GM12864 (cell line): ENCODE measurements around the gene ZNF99.

ENCODE experiments used
- DNase-seq: peaks from one replicate; pipeline ENCODE4 v3.0.0-alpha.2; 2011; ENCODE audit warnings: low read depth
- H3K4me3 ChIP-seq: 2 replicates; pipeline ENCODE4 v1.5.1; 2011; ENCODE audit warnings: mild to moderate bottlenecking, low read depth, low read length, control low read depth
- CTCF ChIP-seq: IDR thresholded peaks from 2 replicates; pipeline ENCODE4 v1.5.1; 2011; ENCODE audit warnings: low read depth, mild to moderate bottlenecking, moderate library complexity, low read length, control low read depth, inconsistent platforms; ENCODE audit errors: missing control alignments

ZNF99 gene

DNA sequence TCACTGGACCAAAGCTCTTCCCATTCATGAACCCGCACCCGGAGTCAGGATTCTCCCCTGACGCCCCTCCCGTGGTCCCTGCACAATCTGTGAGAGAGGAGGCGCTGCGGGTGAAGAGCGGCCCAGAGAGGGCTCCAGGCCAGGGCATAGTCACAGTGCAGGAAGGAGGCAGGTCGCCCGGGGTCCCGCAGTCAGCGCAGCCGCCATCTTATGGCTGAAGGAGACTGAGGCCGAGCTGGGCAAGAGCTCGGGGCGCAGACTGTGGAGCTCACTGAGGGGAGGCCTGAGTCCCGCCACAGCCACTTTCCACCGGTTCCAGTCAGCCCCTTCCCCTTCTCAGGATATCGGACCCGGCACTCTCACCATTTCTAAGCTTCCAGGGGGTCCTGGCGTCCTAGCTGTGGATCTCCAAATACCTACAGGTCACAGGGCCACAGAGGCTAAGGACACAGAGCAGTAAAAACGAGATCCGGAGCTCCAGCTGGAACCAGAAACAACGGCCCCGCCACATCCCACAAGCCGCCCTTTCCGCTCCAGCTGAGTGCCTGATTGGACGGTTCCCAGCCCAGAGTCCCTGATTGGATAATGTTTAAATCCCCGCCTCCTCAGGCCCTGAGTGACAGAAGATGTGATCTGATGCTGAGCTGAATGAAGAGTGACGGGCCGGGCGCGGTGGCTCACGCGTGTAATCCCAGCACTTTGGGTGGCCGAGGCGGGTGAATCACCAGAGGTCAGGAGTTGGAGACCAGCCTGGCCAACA, at the start of gene ZNF99:
Gene ZNF99, minus strand, starts transcription at position 501 of the 760 bp plus-strand sequence. Its CDS starts 135 bp downstream, at position 366.
- no peak for DNase-seq
- H3K4me3 ChIP-seq, result no peak within 1 kb of the TSS

DNA sequence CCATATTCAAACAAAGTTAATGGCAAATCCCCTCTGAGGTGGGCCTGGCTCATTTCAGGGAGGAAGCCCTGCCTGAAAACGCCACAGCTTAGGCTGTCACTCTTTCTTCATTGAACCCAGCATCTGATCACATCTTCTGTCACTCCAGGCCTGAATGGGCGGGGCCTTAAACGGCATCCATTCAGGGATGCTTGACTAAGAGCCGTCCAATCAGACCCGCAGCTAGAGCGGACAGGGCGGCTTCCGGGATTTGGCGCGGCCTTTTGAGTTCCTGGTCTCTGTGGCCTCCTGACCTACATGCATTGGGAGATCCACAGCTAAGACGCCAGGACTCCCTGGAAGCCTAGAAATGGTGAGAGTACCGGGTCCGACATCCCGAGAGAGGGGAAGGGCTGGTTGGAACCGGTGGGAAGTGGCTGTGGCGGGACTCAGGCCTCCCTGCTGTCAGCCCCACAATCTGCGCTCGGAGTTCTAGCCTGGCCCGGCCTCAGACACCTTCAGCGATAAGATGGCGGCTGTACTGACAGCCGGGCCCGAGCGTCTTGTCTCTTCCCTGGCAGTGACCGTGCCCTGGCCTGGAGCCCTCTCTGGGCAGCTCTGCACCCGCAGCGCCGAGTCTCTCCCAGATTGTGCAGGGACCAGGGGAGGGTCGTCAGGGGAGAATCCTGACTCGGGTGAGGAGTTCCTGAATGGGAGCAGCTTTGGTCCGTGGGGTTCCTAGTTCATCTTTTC, 48.2 kb upstream of the ZNF99 start, which contains the start of gene ZNF723:
Gene ZNF723, plus strand, starts transcription at position 261 of the 732 bp plus-strand sequence. Its CDS starts 89 bp downstream, at position 350.
- TF ChIP-seq CTCF, result no peak
- DNase-seq, result no peak
- H3K4me3 ChIP-seq, result no peak within 1 kb of the TSS

More for the DNA sequence above, at the start of gene ZNF99:
- no peak for TF ChIP-seq CTCF

GRCh38 chr19:22831211-22831610, 47.3 kb upstream of the ZNF99 start:
- TF ChIP-seq CTCF, result no peak
- DNase-seq, result no peak
- no peak overlapping the region for H3K4me3 ChIP-seq

GRCh38 chr19:22814124-22814523, 30.2 kb upstream of the ZNF99 start:
- no peak for DNase-seq
- no peak for TF ChIP-seq CTCF
- H3K4me3 ChIP-seq, result no peak overlapping the region

DNA sequence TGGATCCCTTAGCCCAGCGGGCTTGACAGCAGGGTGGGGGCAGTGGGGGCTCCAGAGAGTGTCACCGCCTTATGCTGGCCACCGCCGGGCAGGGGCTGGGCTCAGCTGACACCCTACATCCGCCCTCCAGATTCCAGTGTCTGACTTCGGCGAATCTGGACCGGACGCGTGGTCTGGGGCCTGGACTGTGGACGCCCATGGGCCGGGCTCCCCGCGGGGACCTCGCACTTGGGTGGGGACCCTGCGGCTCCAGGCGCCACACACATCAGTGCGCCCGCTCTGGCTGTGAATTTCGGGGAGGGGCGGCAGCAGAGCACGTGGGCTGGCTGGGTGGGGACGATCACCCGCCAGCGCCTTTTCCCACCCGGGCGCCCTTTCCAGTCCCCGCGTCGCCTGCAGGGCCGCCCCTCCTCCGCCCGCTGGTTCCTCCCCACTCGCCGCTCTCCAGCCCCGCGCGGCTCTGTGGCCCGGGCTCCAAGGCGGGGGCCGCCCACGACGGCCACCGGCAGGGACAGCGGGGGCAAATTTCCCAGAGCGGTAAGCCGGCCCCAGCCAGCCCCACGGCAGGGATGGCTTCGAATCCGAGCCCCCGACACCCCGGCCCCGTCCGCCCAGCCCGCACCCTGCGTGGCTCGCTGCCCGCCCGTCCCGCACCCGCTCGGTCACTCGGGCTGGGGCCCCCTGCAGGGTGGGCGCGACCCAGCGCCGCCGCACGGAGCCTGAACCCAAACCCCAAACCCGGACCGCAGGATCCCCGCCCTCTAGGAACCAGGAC, 23.3 kb upstream of the ZNF99 start:
- DNase-seq, result no peak
- TF ChIP-seq CTCF, result no peak
- H3K4me3 ChIP-seq, result no peak overlapping the region

DNA sequence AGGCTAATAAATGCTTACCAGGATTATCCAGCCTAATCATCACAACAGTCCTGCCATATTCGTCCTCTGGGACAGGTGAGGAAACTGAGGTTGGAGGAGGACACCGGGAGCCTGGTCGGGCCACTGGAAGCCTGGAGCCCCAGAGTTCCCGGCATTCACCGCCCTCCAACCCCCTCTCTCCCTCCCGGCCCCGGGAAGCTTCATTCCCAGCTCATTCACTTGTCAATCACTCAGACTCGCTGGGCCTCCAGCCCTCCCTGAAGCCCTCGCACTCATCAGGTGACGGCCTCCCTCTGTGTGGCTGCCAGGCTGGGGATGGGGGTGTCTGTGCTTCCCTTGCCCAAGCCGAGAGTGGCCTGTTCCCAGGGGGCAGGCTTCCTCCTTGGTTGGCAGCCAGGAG, 22.5 kb upstream of the ZNF99 start:
- no peak for TF ChIP-seq CTCF
- H3K4me3 ChIP-seq, result no peak overlapping the region
- no peak for DNase-seq
